ENCODE results near the gene CLSTN2.

- TF ChIP-seq CTCF (IDR thresholded peaks at IDR 0.05) (no peak), POLR2A (IDR thresholded peaks at IDR 0.05) (no peak)
Measured at GRCh38 chr3:140088513-140088912, 153.5 kb downstream of the CLSTN2 start.
